ENCODE data around the gene TAMALIN. TPM values are rescaled to one million over a fixed set of nuclear protein-coding genes. Genes with fewer than 3 reads are reported as not detected.
A peak's percentile ranks its signal among the peaks of the same experiment; 100 is the strongest.

Gene TAMALIN
- total and polyA plus RNA-seq, 9 donors = 17.0 to 25.1 (median 19.0) TPM

DNA sequence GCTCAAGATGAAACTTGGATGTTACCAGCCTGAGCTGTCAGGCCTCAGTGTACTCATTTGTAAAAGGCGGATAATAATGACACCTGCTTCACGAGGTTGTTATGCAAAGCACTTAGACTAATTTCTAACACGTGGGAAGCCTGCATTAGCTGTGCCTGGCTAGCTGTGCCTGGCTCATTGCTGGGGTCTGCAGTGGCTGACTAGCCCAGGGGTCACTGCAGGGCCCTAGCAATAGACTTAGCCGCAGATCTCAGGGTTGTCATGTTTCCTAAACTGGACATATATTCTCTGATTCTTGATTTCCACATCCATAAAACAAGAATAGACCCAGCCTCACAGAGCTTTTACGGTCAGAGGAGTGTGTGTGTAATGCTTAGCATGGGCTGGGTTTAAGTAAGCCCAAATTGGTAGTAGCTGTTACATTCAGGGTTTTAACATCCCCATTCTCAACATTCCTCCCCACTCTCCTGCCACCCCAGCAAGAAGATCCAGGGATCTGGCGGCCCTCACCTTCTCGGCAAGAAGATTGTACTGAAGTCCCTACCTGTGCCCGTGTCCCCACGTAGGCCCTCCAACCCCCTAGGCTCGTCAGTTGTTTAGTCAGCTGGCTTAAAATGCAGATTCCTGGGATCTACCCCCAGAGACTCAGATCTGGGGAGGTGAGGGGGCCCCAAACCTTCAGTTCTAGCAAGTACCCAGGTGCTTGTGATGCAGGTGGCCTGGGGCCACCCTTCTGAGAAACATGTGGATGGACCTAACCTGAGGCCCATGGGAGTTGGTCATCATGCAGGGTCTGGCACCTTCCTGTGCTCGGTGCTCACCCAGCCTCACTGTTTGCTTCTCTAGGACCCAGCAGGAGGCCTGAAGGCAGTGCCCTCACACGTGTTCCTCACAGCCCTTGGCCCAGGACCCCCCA, 53.1 kb downstream of the TAMALIN start:
- no peak overlapping the region for H3K4me3 ChIP-seq (ENCODE audit: low read length)
- H3K9me3 ChIP-seq (replicated peaks; ENCODE audit: control insufficient read depth, low read depth, low read length) = no peaks in the 10 kb centered on the region
- WGBS (ENCODE audit: insufficient coverage) = 62% methylated on average over 5 of the region's 12 CpGs
- DNase-seq = peak; percentile 88
- H3K36me3 ChIP-seq (ENCODE audit: control insufficient read depth, insufficient read depth, low read length) = peaks cover 35% of the 10 kb centered on the region
- no peak overlapping the region for H3K27ac ChIP-seq (ENCODE audit: low read length)
- H3K4me1 ChIP-seq (ENCODE audit: control insufficient read depth, insufficient read depth, low read length) = peaks cover 66% of the 10 kb centered on the region
- peaks cover 2% of the 10 kb centered on the region for H3K27me3 ChIP-seq (ENCODE audit: control insufficient read depth, insufficient read depth, low read length)

DNA sequence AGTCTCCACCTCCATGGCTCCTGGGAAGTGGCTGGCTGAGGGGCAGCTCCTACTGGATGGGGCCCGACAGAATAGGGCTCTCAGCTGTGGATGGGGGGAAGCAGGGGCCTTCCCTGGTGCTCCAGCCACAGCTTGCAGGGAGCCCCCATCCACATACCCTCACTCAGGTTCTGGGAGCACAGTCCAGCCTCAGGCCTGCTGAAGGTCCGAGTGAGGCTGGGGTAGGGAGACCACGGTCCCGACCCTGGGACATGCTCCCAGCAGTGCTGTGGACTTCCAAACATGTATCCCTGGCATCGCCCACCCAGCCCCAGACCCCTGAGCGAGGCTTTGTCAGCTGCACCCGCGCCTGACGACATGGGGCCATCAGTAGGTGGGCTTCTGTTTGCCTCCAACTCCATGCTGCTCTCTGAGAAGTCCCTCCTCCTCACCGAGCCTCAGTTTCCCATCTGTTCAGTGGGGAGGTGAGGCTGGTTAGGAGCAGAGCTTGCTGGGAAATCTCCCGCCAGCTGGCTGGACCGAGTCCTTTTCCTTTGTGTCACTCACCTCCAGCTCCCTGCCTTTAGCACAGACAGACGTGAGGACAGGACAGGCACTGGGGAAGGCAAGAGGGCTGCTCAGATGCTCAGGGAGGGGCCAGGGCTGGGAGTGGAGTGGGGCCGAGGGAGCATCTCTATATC, 53.9 kb downstream of the TAMALIN start:
- WGBS (ENCODE audit: insufficient coverage) = 86% methylated on average over 7 of the region's 14 CpGs
- H3K9me3 ChIP-seq (replicated peaks; ENCODE audit: control insufficient read depth, low read depth, low read length) = no peaks in the 10 kb centered on the region
- H3K27me3 ChIP-seq (ENCODE audit: control insufficient read depth, insufficient read depth, low read length) = peaks cover 2% of the 10 kb centered on the region
- peaks cover 28% of the 10 kb centered on the region for H3K36me3 ChIP-seq (ENCODE audit: control insufficient read depth, insufficient read depth, low read length)
- no peak overlapping the region for H3K27ac ChIP-seq (ENCODE audit: low read length)
- peaks cover 69% of the 10 kb centered on the region for H3K4me1 ChIP-seq (ENCODE audit: control insufficient read depth, insufficient read depth, low read length)
- DNase-seq = peak; percentile 64
- no peak overlapping the region for H3K4me3 ChIP-seq (ENCODE audit: low read length)

DNA sequence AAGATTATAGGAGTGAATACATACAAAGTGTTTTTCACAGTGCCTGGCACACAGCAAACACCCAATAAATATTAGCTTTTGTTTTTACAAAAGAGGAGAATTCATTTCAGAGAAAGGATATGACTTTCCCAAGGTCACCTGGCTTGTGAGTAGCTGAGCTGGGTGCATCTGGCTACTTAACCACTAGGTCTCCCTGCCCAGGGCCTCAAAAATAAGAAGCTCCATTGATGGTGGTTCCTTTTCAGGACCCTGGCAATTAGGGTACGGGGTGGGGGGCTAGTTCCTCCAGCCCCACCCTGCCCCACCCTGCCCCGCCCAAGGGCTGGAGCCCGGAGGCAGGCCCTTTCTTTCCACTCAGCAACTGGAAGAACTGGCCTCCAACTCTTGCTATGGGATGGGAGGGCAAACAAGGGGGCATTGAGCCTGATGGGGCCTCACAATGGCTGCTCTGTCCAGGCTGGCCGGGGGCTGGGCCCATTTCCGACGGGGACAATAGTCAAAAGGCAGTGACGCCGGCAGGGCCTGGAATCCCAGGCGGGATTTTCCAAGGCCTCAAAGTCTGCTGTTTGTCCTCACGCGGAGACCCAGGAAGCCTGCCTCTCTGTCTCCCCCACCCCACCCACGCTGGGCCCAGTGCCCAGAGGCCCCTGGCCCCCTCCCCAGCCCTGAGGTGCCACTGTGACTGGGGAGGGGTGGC, 54.9 kb downstream of the TAMALIN start:
- Histone ChIP-seq H3K4me3 (ENCODE audit: low read length) (no peak overlapping the region), H3K9me3 (replicated peaks; ENCODE audit: control insufficient read depth, low read depth, low read length) (no peaks in the 10 kb centered on the region), H3K27me3 (ENCODE audit: control insufficient read depth, insufficient read depth, low read length) (peaks cover 2% of the 10 kb centered on the region), H3K27ac (ENCODE audit: low read length) (peak overlapping the region; percentile 79), H3K36me3 (ENCODE audit: control insufficient read depth, insufficient read depth, low read length) (peaks cover 19% of the 10 kb centered on the region), H3K4me1 (ENCODE audit: control insufficient read depth, insufficient read depth, low read length) (peaks cover 62% of the 10 kb centered on the region)
- 67% methylated on average over 8 of the region's 12 CpGs for WGBS (ENCODE audit: insufficient coverage)
- DNase-seq = peak; percentile 60

DNA sequence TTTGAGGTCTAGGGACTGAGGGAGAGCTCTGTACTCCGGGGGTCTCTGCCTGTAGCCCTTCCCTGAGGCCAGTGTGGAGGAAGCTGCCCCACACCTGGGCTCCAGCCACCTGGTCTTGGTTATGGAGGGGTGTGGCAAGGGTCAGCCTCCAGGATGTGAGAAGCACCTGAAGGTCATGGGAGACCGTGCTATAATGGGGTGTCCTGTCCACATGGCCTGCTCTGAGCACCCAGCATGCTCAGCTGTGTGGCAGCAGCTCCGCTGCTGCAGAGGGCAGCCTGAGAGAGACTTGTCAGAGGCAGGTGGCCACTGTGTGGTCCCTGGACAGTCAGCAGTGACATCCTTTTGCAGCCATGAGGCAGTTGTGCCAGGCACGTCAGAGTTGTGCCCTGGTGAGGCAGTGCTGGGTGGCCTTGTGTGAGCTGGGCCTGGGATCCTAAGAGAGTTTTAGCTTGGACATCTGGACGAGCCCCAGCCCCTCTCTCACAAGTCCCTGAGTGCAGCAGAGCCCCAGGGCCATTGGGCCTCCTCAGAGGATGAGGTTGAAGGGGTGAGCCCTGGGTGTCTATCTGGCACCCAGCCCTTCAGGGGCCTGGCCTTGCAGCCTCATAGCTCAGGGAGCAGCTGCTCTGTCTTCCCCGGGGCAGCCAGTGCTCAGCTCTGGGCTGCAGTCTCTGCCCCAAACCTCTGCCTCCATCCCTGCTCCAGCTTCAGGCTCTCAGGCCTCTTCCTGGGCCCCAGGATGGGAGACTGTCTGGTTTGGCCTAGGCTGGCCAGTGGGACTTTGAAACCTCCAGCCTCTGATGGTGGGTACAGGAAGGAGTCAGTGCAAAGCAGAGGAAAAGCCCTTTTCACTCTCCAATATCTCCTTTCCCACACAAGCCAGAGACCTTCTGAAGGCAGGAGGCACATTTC, 55.7 kb downstream of the TAMALIN start:
- H3K36me3 ChIP-seq (ENCODE audit: control insufficient read depth, insufficient read depth, low read length) = peaks cover 14% of the 10 kb centered on the region
- peak overlapping the region; percentile 79 for H3K27ac ChIP-seq (ENCODE audit: low read length)
- H3K27me3 ChIP-seq (ENCODE audit: control insufficient read depth, insufficient read depth, low read length) = peaks cover 2% of the 10 kb centered on the region
- H3K4me3 ChIP-seq (ENCODE audit: low read length) = no peak overlapping the region
- peak; percentile 56 for DNase-seq
- H3K9me3 ChIP-seq (replicated peaks; ENCODE audit: control insufficient read depth, low read depth, low read length) = no peaks in the 10 kb centered on the region
- peaks cover 54% of the 10 kb centered on the region for H3K4me1 ChIP-seq (ENCODE audit: control insufficient read depth, insufficient read depth, low read length)
- 50% methylated on average over 6 of the region's 6 CpGs for WGBS (ENCODE audit: insufficient coverage)

DNA sequence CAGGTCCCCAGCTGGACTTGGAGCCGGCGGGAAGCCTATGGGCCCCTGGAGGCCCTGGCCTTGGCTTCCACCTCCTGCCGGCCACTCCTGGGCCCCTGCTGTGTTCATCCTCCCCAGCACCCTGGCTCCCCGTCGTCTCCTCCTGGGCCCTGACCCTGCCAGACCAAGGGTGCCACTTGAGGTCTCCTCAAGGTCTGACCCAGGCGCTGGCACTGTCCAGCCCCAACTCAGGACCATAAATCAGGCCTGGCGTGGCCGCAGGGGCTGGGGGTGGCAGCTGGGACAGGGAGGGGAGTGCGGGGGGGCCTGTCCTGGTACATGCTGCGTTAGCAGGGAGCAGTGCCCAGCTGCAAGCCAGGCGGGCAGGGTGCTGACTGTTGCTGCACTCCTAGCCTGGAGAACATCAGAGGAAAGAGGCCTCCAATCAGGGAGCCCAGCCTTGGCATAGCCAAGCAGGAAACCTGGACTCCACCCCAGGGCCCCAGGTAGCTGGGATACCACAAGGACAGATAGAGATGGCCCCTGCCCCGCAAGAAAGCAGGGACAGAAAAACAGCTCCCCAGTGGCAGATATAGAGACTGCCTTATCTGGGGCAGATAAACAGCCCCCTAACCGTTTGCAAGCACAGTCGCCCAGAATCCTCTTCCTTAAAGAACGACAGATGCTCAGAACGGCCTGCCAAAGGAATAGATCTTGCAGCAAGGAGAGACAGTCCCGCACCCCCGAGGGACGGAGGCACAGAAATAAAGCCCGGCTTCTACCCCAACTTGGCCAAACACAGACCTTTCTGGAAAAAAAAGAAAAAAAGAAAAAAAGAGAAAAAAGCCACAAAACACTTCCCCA, 56.6 kb downstream of the TAMALIN start:
- H3K9me3 ChIP-seq (replicated peaks; ENCODE audit: control insufficient read depth, low read depth, low read length) = no peaks in the 10 kb centered on the region
- DNase-seq = peak; percentile 42
- peaks cover 6% of the 10 kb centered on the region for H3K36me3 ChIP-seq (ENCODE audit: control insufficient read depth, insufficient read depth, low read length)
- 35% methylated on average over 16 of the region's 20 CpGs for WGBS (ENCODE audit: insufficient coverage)
- H3K27me3 ChIP-seq (ENCODE audit: control insufficient read depth, insufficient read depth, low read length) = peaks cover 2% of the 10 kb centered on the region
- H3K4me1 ChIP-seq (ENCODE audit: control insufficient read depth, insufficient read depth, low read length) = peaks cover 45% of the 10 kb centered on the region
- peak overlapping the region; percentile 79 for H3K27ac ChIP-seq (ENCODE audit: low read length)
- no peak overlapping the region for H3K4me3 ChIP-seq (ENCODE audit: low read length)

DNA sequence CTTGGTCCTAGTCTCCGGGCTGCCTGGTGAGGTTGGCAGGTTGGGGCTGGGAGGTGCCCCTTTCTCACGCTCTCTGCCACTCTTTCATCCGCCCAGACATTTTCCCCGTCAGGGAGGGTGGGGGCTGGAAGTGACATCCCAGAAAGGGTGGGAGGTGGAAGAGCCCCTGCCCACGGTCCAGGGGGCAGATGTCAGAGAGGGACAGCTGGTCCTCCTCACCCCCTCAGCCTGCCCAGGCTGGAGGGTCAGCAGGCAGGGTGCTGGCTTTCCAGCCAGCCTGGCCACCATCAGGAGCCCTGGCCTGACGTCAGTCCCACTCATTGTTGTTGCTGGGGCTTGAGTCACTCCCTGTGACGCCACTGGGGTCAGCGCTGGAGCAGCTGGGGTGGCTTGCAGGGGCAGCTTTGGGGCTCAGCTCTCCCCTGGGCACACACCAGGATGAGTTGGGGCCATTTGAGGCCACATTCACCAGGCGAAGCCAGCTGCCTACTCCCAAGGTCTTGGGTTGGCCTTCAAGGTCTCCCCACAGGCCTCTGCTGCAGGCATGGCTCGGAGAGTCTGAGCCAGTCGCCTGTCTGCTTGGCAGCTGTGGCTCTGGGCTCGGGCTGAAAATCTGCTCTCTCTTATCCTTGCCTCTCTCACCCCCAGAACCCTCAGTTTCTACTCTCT, 57.4 kb downstream of the TAMALIN start:
- DNase-seq = peak; percentile 63
- Histone ChIP-seq H3K27ac (ENCODE audit: low read length) (peak overlapping the region; percentile 72), H3K4me3 (ENCODE audit: low read length) (no peak overlapping the region), H3K4me1 (ENCODE audit: control insufficient read depth, insufficient read depth, low read length) (peaks cover 40% of the 10 kb centered on the region), H3K36me3 (ENCODE audit: control insufficient read depth, insufficient read depth, low read length) (peaks cover under 1% of the 10 kb centered on the region), H3K9me3 (replicated peaks; ENCODE audit: control insufficient read depth, low read depth, low read length) (no peaks in the 10 kb centered on the region), H3K27me3 (ENCODE audit: control insufficient read depth, insufficient read depth, low read length) (peaks cover 2% of the 10 kb centered on the region)
- WGBS (ENCODE audit: insufficient coverage) = 56% methylated on average over 8 of the region's 12 CpGs

Other genes starting within 250 kb of the TAMALIN start
- gene FIGNL2, start 158.2 kb upstream of the TAMALIN start, total RNA-seq = 1.2 TPM
- 1 to 10 TPM in 7 of 8 donors, under 1 TPM in 1; 0.90 to 1.7 (median 1.5) TPM for gene FIGNL2, start 158.2 kb upstream of the TAMALIN start, polyA plus RNA-seq (ENCODE audit: insufficient read depth in 1 of 8, insufficient read length in 8 of 8, low replicate concordance in 1 of 8)
- gene ANKRD33, start 118.8 kb upstream of the TAMALIN start, total RNA-seq = 0.04 TPM
- gene ANKRD33, start 118.8 kb upstream of the TAMALIN start, polyA plus RNA-seq (ENCODE audit: insufficient read depth in 1 of 8, insufficient read length in 8 of 8, low replicate concordance in 1 of 8) = under 1 TPM in 5 of 8 donors, not detected in 3; 0.06 to 0.18 (median 0.09) TPM
- gene ACVRL1, start 99.4 kb upstream of the TAMALIN start, total RNA-seq = 65.0 TPM
- gene ACVRL1, start 99.4 kb upstream of the TAMALIN start, polyA plus RNA-seq (ENCODE audit: insufficient read depth in 1 of 8, insufficient read length in 8 of 8, low replicate concordance in 1 of 8) = 10 to 100 TPM; 51.5 to 63.8 (median 54.5) TPM
- 7.7 TPM for gene ACVR1B, start 55.2 kb upstream of the TAMALIN start, total RNA-seq
- 10 to 100 TPM; 11.2 to 17.2 (median 15.7) TPM for gene ACVR1B, start 55.2 kb upstream of the TAMALIN start, polyA plus RNA-seq (ENCODE audit: insufficient read depth in 1 of 8, insufficient read length in 8 of 8, low replicate concordance in 1 of 8)
- 23.7 TPM for gene NR4A1, start 44.5 kb downstream of the TAMALIN start, total RNA-seq
- 10 to 100 TPM; 12.7 to 71.5 (median 36.7) TPM for gene NR4A1, start 44.5 kb downstream of the TAMALIN start, polyA plus RNA-seq (ENCODE audit: insufficient read depth in 1 of 8, insufficient read length in 8 of 8, low replicate concordance in 1 of 8)
- gene ATG101, start 63.0 kb downstream of the TAMALIN start, total RNA-seq = 32.1 TPM
- 10 to 100 TPM; 25.4 to 36.9 (median 28.7) TPM for gene ATG101, start 63.0 kb downstream of the TAMALIN start, polyA plus RNA-seq (ENCODE audit: insufficient read depth in 1 of 8, insufficient read length in 8 of 8, low replicate concordance in 1 of 8)
- 0.13 TPM for gene SMIM41, start 72.8 kb downstream of the TAMALIN start, total RNA-seq
- under 1 TPM in 6 of 8 donors, not detected in 2; 0.12 to 0.72 (median 0.26) TPM for gene SMIM41, start 72.8 kb downstream of the TAMALIN start, polyA plus RNA-seq (ENCODE audit: insufficient read depth in 1 of 8, insufficient read length in 8 of 8, low replicate concordance in 1 of 8)
- gene KRT80, start 185.1 kb downstream of the TAMALIN start, total RNA-seq = 0.62 TPM
- 1 to 10 TPM; 1.8 to 5.8 (median 3.6) TPM for gene KRT80, start 185.1 kb downstream of the TAMALIN start, polyA plus RNA-seq (ENCODE audit: insufficient read depth in 1 of 8, insufficient read length in 8 of 8, low replicate concordance in 1 of 8)
- 0.31 TPM for gene KRT7, start 226.3 kb downstream of the TAMALIN start, total RNA-seq
- gene KRT7, start 226.3 kb downstream of the TAMALIN start, polyA plus RNA-seq (ENCODE audit: insufficient read depth in 1 of 8, insufficient read length in 8 of 8, low replicate concordance in 1 of 8) = 1 to 10 TPM in 6 of 8 donors, under 1 TPM in 2; 0.70 to 7.1 (median 2.5) TPM